Hepatocyte (in vitro differentiated cells): ENCODE data around the gene CA11.

Experiments used
- CTCF ChIP-seq: fragments of 200-600 bp; sonication (generic); IDR thresholded peaks from 2 replicates; pipeline ENCODE4 v1.5.1; 2016; ENCODE audit warnings: antibody characterized with exemption, mild to moderate bottlenecking; ENCODE audit not compliant: poor library complexity
- EZH2 ChIP-seq: fragments of 200-600 bp; sonication (generic); IDR thresholded peaks from 2 replicates; pipeline ENCODE4 v1.6.1; 2016; ENCODE audit warnings: antibody characterized with exemption, mild to moderate bottlenecking, borderline replicate concordance
- EZH2phosphoT487 ChIP-seq: fragments of 200-600 bp; sonication (generic); IDR thresholded peaks from one replicate; pipeline ENCODE4 v1.6.1; 2018; ENCODE audit warnings: antibody characterized with exemption, mild to moderate bottlenecking, low read depth, moderate library complexity; ENCODE audit not compliant: unreplicated experiment, severe bottlenecking

GRCh38 chr19:48608798-48609263, 37.2 kb downstream of the CA11 start:
- TF ChIP-seq CTCF (peak; percentile 38), EZH2phosphoT487 (no peak), EZH2 (no peak)
